ENCODE measurements around the gene MAN1A2.
"Not testable (repeated sequence)": the region's sequence is repeated elsewhere in the genome, so short reads cannot be mapped to it uniquely, and the experiment has no call there.

The MAN1A2 gene

DNA sequence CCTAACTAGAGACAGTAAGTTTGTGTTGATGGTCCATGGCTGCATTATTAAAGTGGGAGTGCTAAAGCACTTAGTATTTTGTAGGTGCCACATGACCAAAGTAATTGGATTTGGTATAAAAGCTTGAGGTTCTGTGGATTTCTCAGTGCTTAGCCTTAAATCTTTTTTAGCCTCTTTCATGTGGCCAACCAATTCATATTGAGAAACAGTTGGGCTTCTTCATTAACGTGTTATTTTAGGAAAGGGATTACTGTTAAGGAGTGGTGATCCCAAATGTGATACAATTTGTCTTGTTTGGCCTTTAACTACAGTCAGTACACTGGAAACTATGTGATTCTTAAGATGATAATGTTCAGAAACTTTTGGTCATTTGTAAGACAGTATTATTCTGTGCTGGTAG lies 25.5 kb downstream of the MAN1A2 start:
- no peak overlapping the region for H3K4me3 ChIP-seq (ENCODE audit: low read depth, low read length)
- no peak for DNase-seq (ENCODE audit: low read depth)

DNA sequence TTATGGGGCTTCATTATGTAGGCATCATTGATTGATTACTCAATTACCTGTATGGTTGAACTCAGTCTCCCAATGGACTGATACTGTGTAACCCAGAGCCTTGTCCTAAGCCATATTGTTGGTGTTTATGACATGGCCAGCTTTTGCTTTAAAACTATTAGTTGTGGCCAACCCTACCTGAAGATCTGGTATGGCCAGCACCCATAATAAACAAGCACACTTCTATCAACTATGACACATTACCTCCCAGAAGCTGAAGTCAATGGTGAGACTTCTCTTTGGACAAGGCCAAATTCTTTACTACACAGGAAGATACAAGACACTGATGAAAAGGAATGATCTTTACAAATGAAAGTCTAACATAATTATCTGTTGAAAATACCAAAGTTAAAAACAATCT lies 28.8 kb downstream of the MAN1A2 start:
- H3K4me3 ChIP-seq (ENCODE audit: low read depth, low read length), result no peak overlapping the region
- no peak for DNase-seq (ENCODE audit: low read depth)

DNA sequence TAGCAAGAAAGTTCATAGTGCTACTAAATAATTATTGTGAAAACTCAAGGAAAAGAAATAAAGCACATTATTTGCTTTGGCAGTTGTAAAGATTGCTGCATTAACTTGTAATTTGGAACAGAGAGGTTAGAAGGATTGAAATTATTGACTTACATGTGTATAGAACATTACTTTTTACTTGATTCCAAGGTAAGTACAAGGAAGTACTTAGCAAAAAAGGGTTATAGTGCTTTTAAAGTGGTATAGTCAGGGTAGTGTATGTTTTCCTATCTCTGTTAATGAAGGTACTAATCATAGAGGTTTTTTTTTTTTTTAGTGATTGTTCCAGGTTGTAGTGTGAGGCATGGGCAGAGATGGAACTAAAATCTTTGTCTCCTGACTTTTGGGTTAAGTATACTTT lies 29.4 kb downstream of the MAN1A2 start:
- H3K4me3 ChIP-seq (ENCODE audit: low read depth, low read length), result no peak overlapping the region
- DNase-seq (ENCODE audit: low read depth), result no peak

DNA sequence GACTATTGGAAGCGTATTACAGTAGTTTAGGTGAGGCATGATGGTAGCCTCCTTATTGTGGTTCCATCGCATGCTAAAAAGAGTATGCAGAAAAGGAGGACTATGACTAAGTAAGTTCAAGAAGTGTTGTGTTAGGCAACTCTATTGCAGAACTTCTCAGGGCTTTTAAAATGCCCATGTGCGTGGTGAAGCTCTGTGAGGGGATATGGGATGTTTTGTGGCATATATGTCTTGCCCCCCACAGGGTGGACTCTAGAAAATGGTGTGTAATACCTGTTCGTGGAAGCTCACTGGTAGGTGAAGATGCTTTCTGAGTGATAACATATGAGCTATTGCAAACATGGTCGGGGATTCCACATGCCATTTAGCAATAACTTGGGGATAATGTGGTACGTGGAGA lies 31.7 kb downstream of the MAN1A2 start:
- no peak overlapping the region for H3K4me3 ChIP-seq (ENCODE audit: low read depth, low read length)
- no peak for DNase-seq (ENCODE audit: low read depth)

DNA sequence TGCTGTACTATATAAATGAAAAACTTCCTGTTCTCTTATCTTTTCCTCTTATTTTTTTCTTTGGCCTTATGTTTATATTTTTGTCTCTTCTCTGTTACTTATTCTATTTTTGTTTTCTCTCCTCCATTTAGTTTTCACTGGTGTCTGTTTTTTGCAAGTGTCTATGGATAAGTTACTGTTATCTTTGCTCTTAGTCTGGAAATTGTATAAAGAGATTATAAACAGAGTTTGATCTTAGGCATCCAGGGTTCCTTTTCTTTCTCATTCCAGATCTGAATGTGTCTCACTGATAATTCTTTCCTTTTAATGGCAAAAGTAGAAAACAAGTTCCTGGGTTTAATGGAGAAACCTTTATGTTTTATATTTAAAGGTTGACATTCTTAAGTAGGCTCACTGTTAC lies 34.5 kb downstream of the MAN1A2 start:
- H3K4me3 ChIP-seq (ENCODE audit: low read depth, low read length), result no peak overlapping the region
- no peak for DNase-seq (ENCODE audit: low read depth)

DNA sequence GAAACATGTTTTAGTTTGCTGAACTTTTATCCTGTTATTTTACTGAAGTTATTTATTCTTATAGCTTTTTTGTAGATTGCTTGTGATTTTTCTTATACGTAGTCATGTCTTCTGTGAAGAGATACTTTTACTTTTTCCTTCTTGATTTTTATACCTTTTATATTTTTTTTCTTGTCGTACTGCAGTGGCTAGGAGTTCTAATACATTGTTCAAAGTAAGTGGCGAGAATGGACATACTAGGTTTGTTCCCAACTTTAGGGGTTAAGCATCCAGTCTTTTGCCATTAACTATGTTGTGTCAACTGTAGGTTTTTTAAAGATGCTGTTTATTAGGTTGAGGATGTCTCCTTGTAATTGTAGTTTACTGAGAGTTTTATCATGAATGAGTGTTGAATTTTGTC lies 36.3 kb downstream of the MAN1A2 start:
- H3K4me3 ChIP-seq (ENCODE audit: low read depth, low read length), result no peak overlapping the region
- no peak for DNase-seq (ENCODE audit: low read depth)

DNA sequence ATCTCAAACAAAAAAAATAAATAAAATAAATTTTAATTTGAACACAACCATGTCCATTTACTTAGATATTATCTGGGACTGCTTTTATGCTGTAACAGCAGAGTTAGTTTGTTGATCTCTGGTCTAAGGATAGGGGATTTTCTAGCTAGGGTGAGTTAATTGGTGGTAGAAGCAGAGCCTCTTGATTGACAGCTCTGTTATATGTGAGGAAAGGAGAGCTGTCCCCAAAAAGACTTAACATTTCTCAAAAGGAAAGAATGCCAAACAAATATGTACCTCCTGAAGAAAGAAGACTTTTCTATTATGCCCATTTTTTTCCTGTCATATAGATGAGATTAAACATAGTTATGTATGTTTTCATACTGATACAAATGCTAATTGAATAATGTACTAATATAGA lies 37.8 kb downstream of the MAN1A2 start:
- H3K4me3 ChIP-seq (ENCODE audit: low read depth, low read length), result no peak overlapping the region
- DNase-seq (ENCODE audit: low read depth), result no peak

DNA sequence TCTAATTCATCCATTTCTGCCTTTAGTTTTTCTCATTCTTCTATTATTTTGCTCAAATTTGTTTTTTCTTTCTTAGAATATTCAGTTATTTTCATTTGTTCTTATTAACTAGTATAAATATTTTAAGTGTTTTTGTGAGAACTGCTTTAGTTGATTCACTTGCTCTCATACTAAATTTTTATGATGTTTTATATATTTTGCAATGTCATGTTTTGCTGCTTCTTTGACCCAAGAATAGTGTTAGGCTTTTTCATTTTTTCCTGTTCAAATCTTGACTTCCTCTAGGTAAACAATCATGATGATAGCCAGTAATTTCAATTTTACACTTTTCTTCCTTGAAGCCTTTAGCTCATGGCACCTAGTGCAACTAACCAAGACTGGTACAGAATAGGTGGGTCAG lies 45.2 kb downstream of the MAN1A2 start:
- no peak overlapping the region for H3K4me3 ChIP-seq (ENCODE audit: low read depth, low read length)
- no peak for DNase-seq (ENCODE audit: low read depth)

DNA sequence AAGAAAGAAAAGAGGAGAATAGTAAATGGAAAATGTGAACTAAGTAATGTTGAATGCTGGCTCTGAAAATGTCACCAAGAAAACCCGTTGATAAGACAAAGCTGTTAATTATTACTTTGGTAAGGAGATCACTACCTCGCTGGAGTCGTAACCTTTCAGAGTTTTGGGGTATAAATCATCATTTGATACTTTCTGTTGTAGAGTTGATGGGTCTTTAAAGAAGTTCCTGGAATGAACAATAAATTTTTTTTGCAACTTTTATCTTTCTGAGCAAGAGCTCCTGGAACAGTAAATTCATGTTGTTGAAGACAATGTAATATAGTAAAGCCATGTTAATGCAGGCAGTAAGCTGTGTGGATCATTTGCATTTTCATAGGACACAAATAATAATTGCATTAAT lies 46.2 kb downstream of the MAN1A2 start:
- no peak overlapping the region for H3K4me3 ChIP-seq (ENCODE audit: low read depth, low read length)
- no peak for DNase-seq (ENCODE audit: low read depth)

DNA sequence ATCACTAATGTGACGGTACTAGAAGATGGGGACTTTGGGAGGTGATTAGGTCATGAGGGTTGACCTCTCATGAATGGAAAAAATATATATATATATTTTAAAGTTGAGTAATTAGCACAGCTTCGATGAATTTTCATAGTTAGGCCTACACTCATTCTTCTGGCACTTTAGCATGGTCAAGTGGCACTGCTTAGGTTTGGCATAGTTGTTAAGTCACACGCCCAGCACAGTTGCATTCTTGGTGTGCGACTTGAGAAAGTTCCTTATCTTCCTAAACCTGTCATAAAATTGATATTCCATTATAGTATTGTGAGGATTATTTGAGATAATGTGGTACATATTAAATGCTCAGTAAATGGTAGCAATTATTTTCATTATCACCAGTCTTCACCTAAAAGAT lies 47.7 kb downstream of the MAN1A2 start:
- no peak overlapping the region for H3K4me3 ChIP-seq (ENCODE audit: low read depth, low read length)

DNA sequence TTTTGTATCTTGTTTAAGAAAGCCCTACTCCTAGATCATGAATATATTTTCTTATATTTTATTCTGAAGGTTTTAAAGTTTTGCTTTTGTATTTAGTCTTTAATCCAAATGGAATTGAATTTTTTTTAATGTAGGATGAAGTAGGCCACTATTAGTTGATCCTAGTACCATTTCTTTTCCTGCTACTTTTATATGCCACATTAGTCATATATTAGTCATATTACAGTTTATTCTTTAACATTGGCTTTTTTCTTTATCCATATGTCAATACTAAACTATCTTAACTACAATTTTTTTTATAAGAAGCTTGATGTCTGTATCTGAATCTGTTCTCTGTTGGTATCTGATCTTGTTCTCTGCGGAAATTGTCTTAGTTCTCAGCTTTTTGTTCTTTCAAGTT lies 48.8 kb downstream of the MAN1A2 start:
- no peak for DNase-seq (ENCODE audit: low read depth)
- no peak overlapping the region for H3K4me3 ChIP-seq (ENCODE audit: low read depth, low read length)

More for the DNA sequence above, 47.7 kb downstream of the MAN1A2 start:
- no peak for DNase-seq (ENCODE audit: low read depth)

DNA sequence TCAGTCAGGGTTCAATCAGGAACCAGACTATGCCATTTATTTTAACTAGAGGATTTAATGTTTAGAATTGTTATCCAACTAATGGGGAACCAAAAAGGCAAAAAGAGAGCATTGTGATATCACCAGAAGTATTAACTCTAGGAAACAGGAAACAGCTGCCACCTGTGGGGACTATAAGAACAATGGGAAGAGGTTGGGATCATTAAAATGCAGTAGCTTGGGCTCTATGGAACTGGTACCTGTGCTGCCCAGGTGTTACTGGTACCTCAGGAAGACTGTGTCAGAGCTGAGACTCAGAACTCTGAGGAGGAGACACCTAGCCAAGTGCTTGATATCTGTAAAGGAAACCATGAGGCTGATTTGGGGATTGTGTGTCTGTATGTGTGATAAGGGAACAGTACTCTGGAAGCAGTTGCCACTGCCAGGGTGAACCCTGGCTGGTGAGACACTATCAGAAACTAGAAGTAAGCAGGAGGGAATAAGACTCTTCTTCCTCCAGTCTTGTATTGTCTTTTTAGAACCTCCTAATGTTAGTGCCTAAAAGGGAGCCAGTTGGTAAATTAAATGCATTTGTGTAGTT lies 49.4 kb downstream of the MAN1A2 start:
- DNase-seq (ENCODE audit: low read depth), result no peak
- H3K4me3 ChIP-seq (ENCODE audit: low read depth, low read length), result no peak overlapping the region

DNA sequence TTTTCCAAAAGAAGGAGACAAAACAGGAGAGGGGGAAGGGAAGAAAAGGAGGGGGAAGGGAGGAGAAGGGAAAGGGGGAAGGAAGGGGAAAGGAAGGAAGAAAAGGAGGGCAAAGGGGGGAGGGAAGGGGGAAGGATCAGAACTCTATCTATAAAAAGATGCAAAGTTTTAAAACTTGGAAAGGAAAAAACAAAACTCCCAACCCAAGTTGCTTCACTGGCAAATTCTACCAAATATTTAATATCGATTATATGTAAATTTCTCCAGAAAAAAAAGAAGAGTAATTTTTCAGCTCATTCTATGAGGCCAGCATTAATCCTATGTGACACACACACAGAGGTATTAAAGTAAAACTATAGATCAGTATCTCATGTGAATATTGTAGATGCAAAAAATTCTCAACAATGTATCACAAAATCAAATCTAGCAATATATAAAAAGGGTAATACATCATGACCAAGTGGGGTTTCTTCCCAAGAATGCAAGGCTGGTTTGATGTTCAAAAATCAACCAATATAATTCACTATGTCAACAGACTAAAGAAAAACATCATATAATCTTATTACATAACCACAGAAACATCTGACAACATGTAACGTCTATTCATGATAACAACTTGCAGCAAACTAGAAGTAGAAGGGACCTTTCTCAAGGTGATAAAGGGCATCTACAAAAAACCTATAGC lies 57.9 kb downstream of the MAN1A2 start:
- DNase-seq (ENCODE audit: low read depth), result no peak
- H3K4me3 ChIP-seq (ENCODE audit: low read depth, low read length), result no peak overlapping the region

DNA sequence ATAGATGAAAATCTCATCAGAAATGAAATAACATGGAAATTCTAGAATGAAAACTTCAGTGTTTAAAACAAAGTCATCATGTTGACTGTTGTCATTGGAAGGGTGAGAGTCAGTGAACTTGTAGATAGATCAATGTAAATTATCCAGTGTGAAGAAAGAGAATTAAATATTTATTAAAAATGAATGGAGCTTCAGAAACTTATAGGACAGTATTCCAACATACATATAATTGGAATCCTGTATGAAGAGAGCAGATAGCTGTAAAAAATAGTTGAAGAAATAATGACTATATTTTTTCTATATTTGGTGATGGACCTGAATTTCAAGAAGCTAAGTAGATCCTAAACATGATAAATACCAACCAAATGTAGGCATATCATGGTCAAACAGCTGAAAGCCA lies 60.0 kb downstream of the MAN1A2 start:
- no peak for DNase-seq (ENCODE audit: low read depth)
- no peak overlapping the region for H3K4me3 ChIP-seq (ENCODE audit: low read depth, low read length)

DNA sequence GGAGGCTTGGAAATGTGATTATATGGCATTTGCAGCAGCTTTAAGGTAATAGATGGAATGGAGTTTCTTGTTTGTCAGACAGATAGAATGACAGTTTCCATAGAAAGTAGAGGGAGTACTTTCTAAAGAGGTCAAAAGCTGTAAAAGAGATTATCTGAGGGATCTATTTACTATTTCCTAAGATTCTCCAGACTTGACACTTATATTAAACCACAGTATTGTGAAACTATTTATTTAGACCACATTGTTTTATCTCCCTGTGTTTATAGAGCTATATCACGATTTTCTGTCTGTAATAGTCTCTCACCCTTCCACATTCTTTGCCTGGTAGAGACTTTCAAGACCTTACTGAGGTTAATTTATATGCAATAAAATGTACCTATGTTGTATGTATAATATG lies 66.7 kb downstream of the MAN1A2 start:
- no peak overlapping the region for H3K4me3 ChIP-seq (ENCODE audit: low read depth, low read length)
- no peak for DNase-seq (ENCODE audit: low read depth)

DNA sequence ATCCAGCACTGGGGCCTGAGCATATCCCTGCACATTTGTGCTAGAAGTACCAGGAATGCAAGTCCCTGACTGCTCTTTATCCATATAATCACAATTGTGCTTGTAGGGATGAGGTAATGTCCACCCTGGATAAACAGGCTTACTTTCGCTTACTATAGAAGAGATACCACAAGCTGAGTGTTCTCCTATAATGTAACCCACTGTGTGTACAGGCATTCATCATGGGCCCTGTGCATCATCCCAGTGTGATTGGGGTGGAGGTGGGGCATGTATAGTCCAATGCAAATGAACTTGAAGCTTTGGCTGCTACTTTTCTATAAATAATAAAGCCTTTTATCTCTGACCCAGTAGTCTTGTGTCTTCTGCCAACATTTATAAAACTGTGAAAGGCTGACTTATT lies 69.3 kb downstream of the MAN1A2 start:
- DNase-seq (ENCODE audit: low read depth), result no peak

DNA sequence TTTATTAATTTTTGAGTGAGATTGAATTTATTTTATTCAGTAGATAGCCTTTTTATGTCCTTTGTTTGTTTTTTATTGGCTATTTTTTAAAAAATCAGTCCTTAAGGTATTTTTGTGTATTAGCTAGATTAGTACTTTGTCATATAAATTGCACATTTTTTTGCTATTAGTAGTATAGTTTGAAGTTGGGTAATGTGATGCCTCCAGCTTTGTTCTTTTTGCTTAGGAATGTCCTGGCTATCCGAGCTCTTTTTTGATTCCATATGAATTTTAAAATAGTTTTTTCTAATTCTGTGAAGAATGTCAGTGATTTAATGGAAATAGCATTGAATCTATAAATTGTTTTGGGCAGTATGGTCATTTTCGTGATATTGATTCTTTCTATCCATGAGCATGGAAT lies 80.4 kb downstream of the MAN1A2 start:
- H3K4me3 ChIP-seq (ENCODE audit: low read depth, low read length), result no peak overlapping the region
- no peak for DNase-seq (ENCODE audit: low read depth)

More for the DNA sequence above, 69.3 kb downstream of the MAN1A2 start:
- H3K4me3 ChIP-seq (ENCODE audit: low read depth, low read length), result no peak overlapping the region

DNA sequence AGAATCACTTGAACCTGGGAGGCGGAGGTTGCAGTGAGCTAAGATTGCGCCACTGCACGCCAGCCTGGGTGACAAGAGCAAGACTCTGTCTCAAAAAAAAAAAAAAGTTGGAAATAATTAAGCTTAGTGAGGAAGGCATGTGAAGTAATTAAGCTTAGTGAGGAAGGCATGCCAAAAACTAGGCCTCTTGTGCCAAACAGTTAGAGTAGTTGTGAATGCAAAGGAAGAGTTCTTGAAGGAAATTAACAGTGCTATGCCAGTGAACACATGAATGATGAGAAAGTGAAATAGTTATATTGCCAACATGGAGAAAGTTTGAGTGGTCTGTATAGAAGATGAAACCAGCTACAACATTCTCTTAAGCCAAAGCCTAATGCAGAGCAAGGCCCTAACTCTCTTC lies 85.0 kb downstream of the MAN1A2 start:
- DNase-seq (ENCODE audit: low read depth), result no peak
- no peak overlapping the region for H3K4me3 ChIP-seq (ENCODE audit: low read depth, low read length)

DNA sequence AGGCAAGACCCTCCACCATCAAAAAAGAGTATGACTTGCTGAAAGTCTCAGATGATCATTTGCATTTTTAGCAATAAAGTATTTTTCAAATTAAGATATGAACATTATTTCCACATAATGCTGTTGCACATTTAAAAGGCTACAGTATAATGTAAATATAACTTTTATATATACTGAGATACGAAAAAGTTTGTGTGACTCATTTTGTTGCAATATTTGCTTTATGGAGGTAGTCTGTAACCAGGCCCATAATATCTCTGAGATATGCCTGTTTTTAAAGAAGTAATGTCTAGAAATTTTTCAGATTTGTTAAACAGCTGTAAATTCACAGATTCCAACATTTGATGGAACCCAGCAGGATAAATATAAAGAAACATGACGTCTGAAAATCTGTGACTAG lies 86.7 kb downstream of the MAN1A2 start:
- no peak for DNase-seq (ENCODE audit: low read depth)
- no peak overlapping the region for H3K4me3 ChIP-seq (ENCODE audit: low read depth, low read length)

DNA sequence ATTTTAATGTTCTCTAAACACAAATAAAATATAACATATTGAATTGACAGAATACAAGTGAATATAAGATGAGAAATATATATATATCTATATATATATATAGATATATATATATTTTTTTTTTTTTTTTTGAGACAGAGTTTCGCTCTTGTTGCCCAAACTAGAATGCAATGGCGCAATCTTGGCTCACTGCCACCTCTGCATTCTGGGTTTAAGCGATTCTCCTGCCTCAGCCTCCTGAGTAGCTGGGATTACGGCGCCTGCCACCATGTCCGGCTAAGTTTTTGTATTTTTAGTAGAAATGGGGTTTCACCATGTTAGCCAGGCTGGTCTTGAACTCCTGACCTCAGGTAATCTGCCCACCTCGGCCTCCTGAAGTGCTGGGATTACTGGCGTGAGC lies 91.2 kb downstream of the MAN1A2 start:
- H3K4me3 ChIP-seq (ENCODE audit: low read depth, low read length); DNase-seq (ENCODE audit: low read depth): not testable (repeated sequence)

DNA sequence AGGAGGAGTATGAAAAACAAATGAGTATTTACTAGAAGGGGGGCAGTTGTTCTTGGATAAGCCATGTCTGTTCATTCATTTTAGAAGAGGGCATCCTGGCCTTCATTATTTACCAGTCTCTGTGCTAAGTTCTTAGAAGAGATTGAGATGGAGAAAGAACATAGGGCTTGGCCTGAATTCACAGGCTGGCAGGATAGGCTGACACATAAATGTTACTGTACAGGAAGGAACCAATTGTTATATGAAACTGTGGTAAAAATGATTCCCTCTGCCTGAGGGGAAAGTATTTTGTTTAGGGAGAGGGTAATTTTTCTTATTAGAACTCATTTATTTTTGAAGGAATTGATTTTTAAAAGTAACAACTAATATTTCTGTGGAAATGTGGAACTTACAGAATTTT lies 99.5 kb downstream of the MAN1A2 start:
- H3K4me3 ChIP-seq (ENCODE audit: low read depth, low read length), result no peak overlapping the region
- no peak for DNase-seq (ENCODE audit: low read depth)

DNA sequence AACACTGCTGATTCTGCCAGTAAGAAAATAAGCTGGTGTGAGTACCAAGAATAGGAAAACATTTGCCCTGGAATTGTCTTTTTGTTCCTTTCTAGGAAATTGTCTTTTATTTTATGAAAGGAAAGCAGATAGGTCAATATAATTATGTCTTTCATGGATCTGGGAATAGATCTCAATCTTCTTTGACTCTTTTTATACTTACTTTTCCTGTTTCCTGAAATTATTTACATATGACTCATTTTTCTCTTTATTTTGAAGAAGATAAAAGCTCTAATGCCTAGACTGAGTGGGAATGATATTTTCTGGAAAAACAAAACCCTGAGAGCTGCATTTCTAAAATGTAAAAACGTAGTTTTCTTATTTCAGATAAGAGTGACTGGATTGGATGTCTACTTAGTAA lies 100.1 kb downstream of the MAN1A2 start:
- no peak overlapping the region for H3K4me3 ChIP-seq (ENCODE audit: low read depth, low read length)
- DNase-seq (ENCODE audit: low read depth), result no peak
